ENCODE data around the gene TBRG1.

TBRG1 gene

GRCh38 chr11:124658986-124659385 lies 36.3 kb downstream of the TBRG1 start:
- no peak for DNase-seq (ENCODE audit: low read depth in 2 of 2)

DNA sequence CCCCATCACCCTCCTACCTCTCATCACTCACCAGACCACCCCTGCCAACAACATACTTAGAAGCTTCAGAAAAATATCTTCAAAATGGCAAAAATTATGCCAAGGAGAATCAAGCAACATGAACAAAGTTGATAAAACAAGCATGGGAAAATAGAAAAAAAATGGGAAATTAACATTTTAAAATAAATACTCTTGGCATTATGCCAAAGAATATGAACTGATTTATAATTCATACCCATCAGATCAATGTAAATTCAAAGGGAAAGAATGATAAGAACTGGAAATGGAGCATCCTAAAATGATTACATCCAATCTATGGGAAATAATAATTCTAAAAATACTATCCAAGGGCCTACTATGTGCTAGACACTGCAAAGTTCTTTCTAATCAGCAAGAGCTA lies 38.9 kb downstream of the TBRG1 start:
- DNase-seq (ENCODE audit: low read depth in 2 of 2) = no peak

DNA sequence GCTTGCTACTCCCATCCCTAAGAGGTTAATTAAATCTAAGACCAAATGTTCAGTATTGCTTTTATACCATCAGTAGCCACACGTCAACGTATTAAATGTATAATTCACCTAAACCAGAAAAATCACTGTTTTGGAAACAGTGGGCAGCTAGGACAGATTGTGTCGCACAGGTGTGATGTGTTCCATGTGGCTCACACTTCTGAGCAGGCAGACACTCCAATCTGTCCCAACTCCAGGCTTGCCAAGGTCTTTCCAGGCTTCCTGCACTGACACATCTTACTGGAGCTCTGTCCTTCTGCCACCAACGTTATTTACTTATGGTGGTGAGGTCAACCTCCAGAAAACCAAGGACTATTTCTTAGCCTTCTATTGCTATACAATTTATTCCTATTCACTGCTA lies 39.4 kb downstream of the TBRG1 start:
- DNase-seq (ENCODE audit: low read depth in 2 of 2) = no peak

- DNase-seq (ENCODE audit: low read depth in 2 of 2) = no peak
Observed at GRCh38 chr11:124663861-124664260, 41.2 kb downstream of the TBRG1 start.

DNA sequence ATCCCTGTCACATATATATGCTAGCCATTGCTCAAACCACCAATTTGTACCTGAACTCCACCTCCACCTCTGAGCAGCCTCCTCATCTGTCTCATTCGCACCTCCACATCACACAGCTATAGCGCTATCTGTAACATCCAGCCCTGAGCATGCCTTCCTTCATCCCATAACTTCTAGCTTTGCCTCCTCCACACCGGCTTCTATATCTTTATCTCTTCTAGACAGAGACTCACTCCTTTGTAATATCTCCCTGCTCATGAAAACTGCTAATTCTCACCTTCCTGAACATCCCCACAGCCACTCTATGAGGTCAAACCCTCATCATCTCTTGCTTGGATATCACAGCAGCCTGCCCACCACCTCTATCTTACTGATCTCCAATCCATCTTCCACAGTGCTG lies 44.9 kb downstream of the TBRG1 start:
- DNase-seq (ENCODE audit: low read depth in 2 of 2) = no peak

- DNase-seq (ENCODE audit: low read depth in 2 of 2) = peak in 1 of 2 donors; percentile 43
Observed at GRCh38 chr11:124669193-124669592, 46.5 kb downstream of the TBRG1 start.

DNA sequence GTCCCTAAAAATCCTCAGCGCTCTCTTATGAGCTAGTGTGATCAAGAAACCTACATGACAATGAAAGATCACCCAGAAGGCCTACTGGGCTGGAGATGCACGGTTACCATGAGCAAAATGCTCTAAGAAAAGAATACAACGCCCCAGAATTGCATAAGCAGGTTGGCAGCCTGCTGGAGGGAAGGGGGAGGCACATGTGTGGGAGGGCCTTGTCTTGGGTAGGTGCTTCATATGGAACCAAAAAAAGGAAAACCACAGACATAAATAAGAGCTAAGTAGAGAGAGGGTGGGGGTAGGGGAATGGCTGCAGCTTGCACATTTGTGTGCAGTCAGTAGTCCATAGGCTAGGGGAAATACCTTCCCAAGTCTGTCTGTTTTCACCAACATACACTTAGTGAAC lies 48.1 kb downstream of the TBRG1 start:
- DNase-seq (ENCODE audit: low read depth in 2 of 2) = peak in 1 of 2 donors; percentile 11

DNA sequence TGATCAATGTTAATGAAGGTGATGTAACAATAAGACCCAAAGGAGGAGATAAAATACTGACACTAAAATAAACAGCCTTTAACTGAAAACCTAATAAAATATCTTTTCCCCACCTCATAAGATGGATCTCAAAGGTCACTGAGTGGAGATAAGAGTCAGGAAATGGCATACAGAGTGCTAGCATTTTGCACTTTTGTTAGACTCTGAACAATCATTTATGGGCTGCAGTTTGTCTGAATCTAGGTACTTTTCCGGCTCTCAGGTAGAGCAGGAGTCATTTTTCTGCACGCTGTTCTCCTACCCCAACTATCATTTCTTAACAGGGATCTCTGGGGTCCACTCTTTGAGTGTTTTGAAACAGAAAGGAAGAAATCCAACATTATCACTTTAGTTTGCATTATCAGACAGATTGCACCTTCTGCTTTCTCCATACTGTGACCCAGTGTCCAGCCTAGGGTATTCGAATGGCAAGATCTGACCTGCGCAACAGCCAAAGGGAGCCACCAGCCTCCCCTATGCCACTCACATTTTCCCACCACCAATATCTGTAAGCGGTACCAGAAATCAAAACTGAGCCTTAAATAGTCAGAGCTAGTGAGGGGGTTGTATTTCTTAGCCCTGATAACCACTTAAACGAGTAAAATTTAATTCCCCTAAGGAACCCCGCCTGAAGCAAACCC lies 50.0 kb downstream of the TBRG1 start:
- DNase-seq (ENCODE audit: low read depth in 2 of 2) = no peak

DNA sequence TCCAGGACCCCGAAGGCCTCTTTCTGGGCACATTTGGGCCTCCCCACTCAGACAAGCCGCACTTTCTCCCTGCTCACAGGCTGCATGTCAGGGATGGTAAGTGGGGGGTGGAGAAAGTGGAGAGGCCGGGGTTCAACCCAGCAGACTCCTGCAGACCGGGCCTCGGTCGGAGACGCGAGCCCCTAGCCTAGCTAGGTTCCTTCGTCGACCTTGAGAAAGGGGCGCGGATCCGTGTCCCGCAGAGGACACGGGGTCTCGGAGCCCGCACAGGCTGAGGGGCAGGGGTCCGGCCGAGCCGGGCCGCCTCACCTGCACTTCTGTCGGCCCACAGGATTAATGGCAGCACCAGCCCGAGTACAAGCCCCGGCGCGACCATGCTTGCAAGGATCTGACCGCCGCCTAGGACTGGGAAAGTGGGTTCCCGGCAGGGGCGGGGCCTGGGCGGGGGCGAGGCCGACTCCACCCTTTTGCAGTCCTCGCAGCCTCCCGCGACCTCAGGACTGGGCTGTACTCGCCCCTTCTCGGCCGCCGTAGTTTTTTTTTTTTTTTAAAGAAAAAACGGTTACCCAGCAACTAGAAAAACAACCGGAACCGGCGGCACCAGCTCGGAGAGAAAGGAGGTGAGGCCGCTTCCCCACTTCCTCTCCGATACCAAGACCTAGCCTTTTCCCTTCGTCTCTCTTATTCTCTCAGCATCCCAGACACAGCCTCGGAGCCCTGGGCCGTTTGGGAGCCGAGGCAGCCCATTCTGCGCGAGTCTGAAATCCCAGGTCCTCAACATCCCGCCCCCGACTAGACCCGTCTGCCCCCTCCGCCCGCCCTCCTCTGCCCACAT lies 50.9 kb downstream of the TBRG1 start, which contains the start of the genes SIAE and SPA17:
Gene SIAE (minus strand): TSS at position 407 of the 835 bp plus-strand sequence. CDS start 31 bp downstream, at position 376.
Gene SPA17 (plus strand): TSS at position 572 of the 835 bp plus-strand sequence. CDS start 1,361 bp downstream, outside the sequence.
- peak; percentile 70 to 79 for DNase-seq (ENCODE audit: low read depth in 2 of 2)

DNA sequence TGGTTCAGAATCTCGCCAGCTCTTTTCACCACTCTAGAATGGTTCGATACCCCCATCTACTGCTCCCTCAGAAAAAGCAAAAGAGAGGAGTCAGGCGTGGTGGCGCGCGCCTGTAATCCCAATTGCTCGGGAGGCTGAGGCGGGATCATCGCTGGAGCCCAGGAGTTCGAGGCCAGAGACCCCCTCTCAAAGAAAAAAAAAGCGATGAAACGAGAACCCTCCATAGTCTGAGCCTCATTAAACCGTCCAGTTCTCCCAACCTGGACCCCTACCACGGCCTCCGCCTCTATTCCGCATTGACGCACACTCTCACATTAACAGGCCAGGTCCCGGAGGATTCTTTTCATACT lies 51.5 kb downstream of the TBRG1 start:
- DNase-seq (ENCODE audit: low read depth in 2 of 2) = no peak

- DNase-seq (ENCODE audit: low read depth in 2 of 2) = no peak
Observed at GRCh38 chr11:124674571-124674970, 51.9 kb downstream of the TBRG1 start.

DNA sequence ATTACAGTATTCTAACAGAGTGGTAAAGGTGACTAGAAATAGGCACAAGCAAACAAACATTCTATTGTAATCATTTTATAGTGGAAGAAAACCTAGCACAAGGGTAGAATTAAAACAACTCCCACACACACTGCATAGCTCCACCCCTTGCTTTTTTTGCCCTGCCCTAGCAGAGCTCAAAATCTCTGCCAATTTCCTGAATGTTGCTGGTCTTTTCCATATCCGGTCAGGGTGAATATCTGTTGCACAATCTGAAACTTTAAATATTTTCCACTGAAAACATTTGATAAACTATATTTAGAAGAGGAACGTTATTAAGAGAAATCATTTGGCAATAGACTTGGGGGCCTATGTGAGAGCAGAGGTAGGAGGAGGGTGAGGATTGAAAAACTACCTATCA lies 53.7 kb downstream of the TBRG1 start:
- DNase-seq (ENCODE audit: low read depth in 2 of 2) = no peak

- no peak for DNase-seq (ENCODE audit: low read depth in 2 of 2)
Observed at GRCh38 chr11:124678416-124678815, 55.8 kb downstream of the TBRG1 start.

- no peak for DNase-seq (ENCODE audit: low read depth in 2 of 2)
Observed at GRCh38 chr11:124681421-124681820, 58.8 kb downstream of the TBRG1 start.

- DNase-seq (ENCODE audit: low read depth in 2 of 2) = no peak
Observed at GRCh38 chr11:124682443-124682842, 59.8 kb downstream of the TBRG1 start.
